NCI-H146 treated with DMSO at 0.1 percent for 48 hours (cell line): ENCODE results near the gene FSTL4.
"Not testable (repeated sequence)": the region's sequence is repeated elsewhere in the genome, so short reads cannot be mapped to it uniquely, and the experiment has no call there.

Source experiments
- DNase-seq: peaks from one replicate; lab custom pipeline; 2025; ENCODE audit not compliant: unreplicated experiment; lab: John Stamatoyannopoulos, UW

Gene FSTL4

DNA sequence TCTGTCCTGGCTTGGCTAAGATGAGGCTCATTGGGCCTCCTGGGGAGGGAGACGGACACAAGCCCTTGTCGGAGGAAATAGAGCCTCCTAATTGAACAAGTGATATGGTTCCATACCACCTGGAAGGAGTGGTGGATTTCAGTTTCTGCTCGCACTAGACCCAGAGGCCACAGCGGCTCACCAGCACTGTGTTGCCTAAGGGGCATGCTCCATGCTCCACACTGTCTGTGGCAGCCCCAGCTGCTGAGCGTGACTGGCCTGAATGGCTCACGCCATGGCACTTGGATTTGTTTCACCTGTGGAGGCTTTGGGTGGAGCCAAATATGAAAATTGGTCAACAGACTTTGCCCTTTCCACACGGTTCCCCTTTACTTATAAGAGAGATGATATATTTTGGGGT lies 379.4 kb downstream of the FSTL4 start:
- no peak for DNase-seq

- no peak for DNase-seq
Measured at GRCh38 chr5:133232435-133232834, 379.9 kb downstream of the FSTL4 start.

DNA sequence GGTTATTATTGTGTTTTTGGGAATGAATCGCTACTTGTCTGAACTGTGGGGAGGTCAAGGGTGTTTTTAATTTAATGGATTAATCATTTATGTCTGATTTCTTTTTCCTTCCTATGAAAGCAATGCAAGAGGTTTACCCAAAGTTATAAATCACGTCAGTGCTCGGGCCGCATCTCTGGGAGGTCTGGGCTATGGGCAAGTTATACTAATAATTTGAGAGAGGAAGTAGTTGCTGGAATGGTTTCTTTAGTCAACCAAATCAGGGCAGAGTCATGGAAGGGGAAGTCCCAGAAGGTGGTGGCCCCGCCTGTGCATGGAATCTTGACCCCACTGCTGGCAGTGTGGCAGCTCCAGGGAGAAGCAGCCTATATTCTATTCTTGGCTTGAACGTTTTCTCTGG lies 380.3 kb downstream of the FSTL4 start:
- no peak for DNase-seq

DNA sequence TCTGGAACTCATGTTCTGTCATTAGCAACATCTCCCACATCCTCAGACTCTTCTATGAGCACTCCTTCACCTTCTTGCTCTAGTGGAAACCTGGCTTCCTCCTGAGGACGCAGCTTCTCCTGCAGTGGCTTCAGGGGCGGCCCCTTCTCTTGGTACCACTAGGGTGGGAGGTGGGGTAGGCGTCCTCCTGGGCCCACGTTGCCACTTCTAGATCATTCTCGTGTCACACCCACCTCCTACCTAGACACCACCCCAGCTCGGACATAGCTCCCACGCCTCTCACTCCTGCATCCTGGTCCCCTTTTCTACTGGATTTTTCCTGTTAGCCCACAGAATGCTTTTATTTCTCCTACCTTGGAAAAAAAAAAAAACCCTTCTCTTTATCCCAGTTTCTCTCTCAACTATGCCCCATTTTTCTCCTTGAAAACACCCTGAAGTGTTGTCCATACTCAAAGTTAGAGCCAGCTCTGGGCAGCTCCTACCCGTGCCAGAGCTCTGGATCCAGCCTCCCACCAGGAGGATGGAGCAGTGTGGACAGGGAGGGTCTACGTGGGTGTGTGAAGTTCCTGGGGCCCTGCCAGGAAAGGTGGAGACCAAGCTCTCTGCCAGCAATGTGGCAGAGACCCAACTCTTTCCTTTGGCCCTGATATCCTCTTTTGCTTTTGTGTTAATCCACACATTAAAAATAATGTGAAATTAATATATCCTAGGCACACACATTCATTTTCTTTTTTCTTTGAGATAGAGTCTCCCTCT lies 381.3 kb downstream of the FSTL4 start:
- no peak for DNase-seq

- DNase-seq: no peak
Measured at GRCh38 chr5:133229931-133230664, 382.2 kb downstream of the FSTL4 start.

DNA sequence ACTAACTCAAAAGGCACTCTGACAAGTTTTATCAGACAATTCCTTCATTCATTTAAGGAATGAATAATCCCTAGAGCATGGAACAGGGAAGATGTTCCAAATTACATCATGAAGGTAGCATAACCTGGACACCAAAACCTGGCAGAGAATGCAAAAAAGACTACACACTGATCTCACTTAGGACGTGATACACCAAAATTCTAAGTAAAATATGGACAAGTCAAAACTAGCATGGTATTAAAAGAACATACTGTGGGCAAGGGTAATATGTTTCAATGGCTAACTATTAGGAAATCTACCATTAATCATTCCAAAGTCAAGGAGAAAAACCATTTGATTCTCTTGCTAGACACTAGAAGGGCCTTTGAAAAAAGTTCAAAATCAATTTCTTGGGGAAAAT lies 384.0 kb downstream of the FSTL4 start:
- DNase-seq: no peak

- DNase-seq: no peak
Measured at GRCh38 chr5:133227897-133228296, 384.4 kb downstream of the FSTL4 start.

GRCh38 chr5:133227082-133227481 lies 385.3 kb downstream of the FSTL4 start:
- DNase-seq: no peak

DNA sequence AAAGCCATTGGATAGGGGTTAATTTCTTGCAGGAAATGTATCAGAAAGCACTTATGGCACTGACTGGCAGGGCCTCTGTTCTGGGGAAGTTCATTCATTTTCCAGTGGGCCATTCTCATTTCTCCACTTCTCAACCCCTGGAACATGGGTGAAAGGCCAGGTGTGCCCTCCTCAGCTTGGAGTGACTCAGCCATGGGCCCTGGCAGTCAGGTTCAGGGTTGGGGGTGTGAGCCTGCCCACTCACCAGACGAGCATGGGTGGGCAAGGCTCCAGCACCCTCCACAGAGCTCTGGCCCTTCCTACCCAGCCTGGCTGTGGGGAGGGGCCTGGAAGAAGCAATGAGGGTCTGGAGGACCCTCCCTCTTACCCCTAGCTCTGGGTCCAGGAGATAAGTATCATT lies 386.2 kb downstream of the FSTL4 start:
- DNase-seq: no peak

GRCh38 chr5:133225671-133226152 lies 386.6 kb downstream of the FSTL4 start:
- no peak for DNase-seq

GRCh38 chr5:133222979-133223378 lies 389.4 kb downstream of the FSTL4 start:
- no peak for DNase-seq

- no peak for DNase-seq
Measured at GRCh38 chr5:133222521-133222920, 389.8 kb downstream of the FSTL4 start.

- DNase-seq: no peak
Measured at GRCh38 chr5:133222040-133222439, 390.3 kb downstream of the FSTL4 start.

DNA sequence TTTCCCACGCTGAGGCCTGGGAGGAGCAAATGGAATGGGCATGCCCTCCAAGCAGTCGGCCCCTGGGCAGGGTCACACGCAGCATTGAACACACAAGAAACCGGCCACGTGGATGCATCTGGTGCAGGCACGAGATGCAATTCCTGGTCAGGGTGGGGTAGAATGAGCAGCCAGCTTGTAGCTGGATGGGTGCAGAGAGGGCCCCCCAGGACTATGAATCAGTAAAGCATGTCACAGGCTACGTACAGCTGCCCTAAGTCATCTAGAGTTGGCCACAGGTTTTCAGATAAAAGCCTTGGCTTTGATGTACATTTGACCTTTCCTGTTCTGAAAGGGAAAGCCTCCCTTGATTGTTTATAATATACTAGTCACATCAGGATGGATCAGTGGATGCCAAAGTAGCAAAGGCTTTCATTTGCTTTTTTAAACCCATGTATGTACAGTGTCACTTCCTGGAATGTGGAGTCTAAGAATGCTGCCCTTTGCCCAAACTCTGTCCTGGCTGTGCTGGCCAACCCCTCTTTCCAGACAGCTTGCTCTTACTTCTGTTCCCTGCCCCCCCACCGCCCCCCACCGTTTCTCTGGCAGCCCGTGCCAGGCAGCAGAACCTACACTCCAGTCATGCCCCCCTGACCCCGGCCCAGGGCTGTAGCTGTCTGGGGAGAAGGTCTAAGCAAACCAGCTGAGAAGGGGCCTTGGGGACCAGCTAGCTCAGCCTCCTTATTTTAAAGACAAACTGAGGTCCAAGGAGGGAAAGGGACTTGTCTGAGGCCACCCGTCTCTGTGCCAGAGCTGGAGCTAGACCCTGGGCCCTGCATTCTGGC lies 391.3 kb downstream of the FSTL4 start:
- no peak for DNase-seq

DNA sequence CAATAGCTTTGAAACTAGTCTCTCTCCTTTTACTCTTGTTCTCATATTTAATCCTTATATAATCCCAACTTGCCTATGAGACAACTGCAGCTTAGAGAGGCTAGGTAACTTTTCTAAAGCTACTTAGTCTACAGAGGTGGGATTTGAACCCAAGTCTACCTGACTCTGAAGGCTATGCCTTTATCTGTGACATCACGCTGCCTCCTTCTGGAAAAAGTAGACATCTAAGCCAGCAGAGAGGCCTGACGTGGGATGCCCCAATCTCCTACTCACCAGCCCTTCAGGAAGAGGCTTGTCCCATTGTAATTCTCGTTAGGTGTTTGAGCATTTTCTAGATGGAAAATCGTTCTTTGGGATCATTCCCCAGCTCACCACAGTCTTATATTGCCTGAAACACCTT lies 393.0 kb downstream of the FSTL4 start:
- no peak for DNase-seq

DNA sequence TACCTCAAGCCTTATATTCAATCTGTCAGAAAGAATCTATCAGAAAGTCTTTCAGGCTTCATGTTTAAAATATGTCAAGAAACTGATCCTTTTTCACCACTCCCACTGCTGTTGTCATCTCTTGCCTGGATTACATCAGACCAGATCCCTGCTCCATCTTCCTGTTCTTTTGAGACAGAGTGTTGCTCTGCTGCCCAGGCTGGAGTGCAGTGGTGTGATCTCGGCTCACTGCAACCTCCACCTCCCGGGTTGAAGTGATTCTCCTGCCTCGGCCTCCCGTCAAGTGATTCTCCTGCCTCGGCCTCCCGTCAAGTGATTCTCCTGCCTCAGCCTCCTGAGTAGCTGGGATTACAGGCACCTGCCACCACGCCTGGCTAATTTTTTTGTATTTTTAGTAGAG lies 396.2 kb downstream of the FSTL4 start:
- not testable (repeated sequence) for DNase-seq

GRCh38 chr5:133214153-133214820 lies 398.1 kb downstream of the FSTL4 start:
- no peak for DNase-seq

GRCh38 chr5:133205649-133206048 lies 406.7 kb downstream of the FSTL4 start:
- no peak for DNase-seq

DNA sequence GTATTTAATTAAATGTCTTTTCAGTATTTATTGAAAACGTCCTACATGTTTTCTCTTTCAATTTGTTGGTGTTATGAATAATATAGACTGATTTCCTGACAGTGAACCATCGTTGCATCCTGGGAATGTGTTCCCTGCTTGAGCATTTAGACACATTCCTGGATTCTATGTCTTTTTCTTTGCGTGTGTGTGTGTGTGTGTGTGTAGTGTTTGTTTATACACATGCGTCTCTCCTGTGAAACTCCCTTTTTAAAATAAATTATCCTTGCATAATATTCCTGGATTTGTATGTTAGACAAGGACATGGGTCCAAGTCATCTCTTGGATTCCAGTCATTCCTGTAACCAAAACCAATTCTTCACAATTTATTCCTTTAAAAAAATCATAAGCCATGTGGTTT lies 407.1 kb downstream of the FSTL4 start:
- no peak for DNase-seq

- no peak for DNase-seq
Measured at GRCh38 chr5:133203317-133204305, 408.7 kb downstream of the FSTL4 start.
